H1 (cell line): ENCODE measurements around the gene LSM7. TPM values are rescaled to one million over a fixed set of nuclear protein-coding genes. Genes with fewer than 3 reads are reported as not detected.

Source experiments
- ASH2L ChIP-seq: fragments of 200-600, 300-600 bp; sonication (generic); IDR thresholded peaks from one replicate; pipeline ENCODE4 v1.7.1; 2017; ENCODE audit warnings: low read length
- CHD2 ChIP-seq: IDR thresholded peaks from 2 replicates; pipeline ENCODE4 v1.6.1; 2012; ENCODE audit warnings: low read length, improper control_type of control experiment
- CHD7 ChIP-seq: fragments of 300-600 bp; sonication (generic); IDR thresholded peaks from 2 replicates; pipeline ENCODE4 v1.7.1; 2012; ENCODE audit warnings: low read length, moderate library complexity, mild to moderate bottlenecking, inconsistent platforms; ENCODE audit not compliant: insufficient replicate concordance
- EZH2 ChIP-seq: fragments of 200-600 bp; sonication (generic); IDR thresholded peaks from 2 replicates; pipeline ENCODE4 v1.7.1; 2012; ENCODE audit warnings: low read depth, mild to moderate bottlenecking, moderate library complexity, low read length, inconsistent platforms; ENCODE audit not compliant: severe bottlenecking
- KDM1A ChIP-seq: fragments of 200-600, 300-600 bp; sonication (generic); IDR thresholded peaks from 2 replicates; pipeline ENCODE4 v1.7.1; 2016; ENCODE audit warnings: mild to moderate bottlenecking, low read length, borderline replicate concordance
- KDM5A ChIP-seq: fragments of 200-600 bp; IDR thresholded peaks from 2 replicates; pipeline ENCODE4 v1.7.1; 2012; ENCODE audit warnings: mild to moderate bottlenecking, low read length, inconsistent platforms, mixed read lengths
- POLR2A ChIP-seq, 2 experiments: IDR thresholded peaks; 1 replicate in 1 of 2; 2 replicates in 1 of 2; pipeline ENCODE4 v1.6.1; 2011; ENCODE audit warnings: low read depth in 2 of 2, low read length in 2 of 2, mild to moderate bottlenecking in 2 of 2; ENCODE audit errors: control extremely low read depth in 1 of 2
- RXRA ChIP-seq: IDR thresholded peaks from 2 replicates; pipeline ENCODE4 v1.6.1; 2011; ENCODE audit warnings: low read depth, mild to moderate bottlenecking, low read length, moderate library complexity; ENCODE audit not compliant: insufficient read depth
- SIN3A ChIP-seq, 2 experiments: IDR thresholded peaks in 1 of 2; conservative IDR thresholded peaks in 1 of 2; 2 replicates each; pipeline ENCODE4 v1.6.1; 2011 to 2012; ENCODE audit warnings: low read length in 2 of 2, improper control_type of control experiment in 1 of 2, low read depth in 1 of 2, mild to moderate bottlenecking in 1 of 2
- TEAD4 ChIP-seq: IDR thresholded peaks from 2 replicates; pipeline ENCODE4 v1.6.1; 2012; ENCODE audit warnings: low read depth, low read length, inconsistent platforms, mixed read lengths
- polyA plus RNA-seq, 7 experiments: library from polyadenylated mRNA; depleted of rRNA in 3 of 7; stranded (reverse) in 5 of 7; unstranded in 2 of 7; fragments of >200 nt in 5 of 7; fragments of 200-250 nt in 2 of 7; gene quantifications; 1 replicate in 5 of 7; 2 replicates in 1 of 7; 4 replicates in 1 of 7; pipeline versions ENCODE4 v1.2.1 to v1.2.3, GENCODE V29; 2011 to 2013; ENCODE audit warnings: missing spikeins in 2 of 7, mixed read lengths in 2 of 7
- total RNA-seq: library from RNA; stranded (reverse); fragmentation: NEBNext Ultra II Directional; extraction: Animal tissue kit (Norgen Biotek cat#: 25700); gene quantifications from 2 replicates; pipeline ENCODE4 v1.2.1, GENCODE V29; 2021
- TF ChIP-seq, protein P1 (sequence below): IDR thresholded peaks from 2 replicates; pipeline ENCODE4 v1.6.1; 2011; ENCODE audit warnings: low read length, improper control_type of control experiment

Gene LSM7
- total and polyA plus RNA-seq, 2 of the 8 experiments (the other 6 are each of a cell fraction or from before 2014, with no cell fraction given), result 228 to 1,335 TPM

DNA sequence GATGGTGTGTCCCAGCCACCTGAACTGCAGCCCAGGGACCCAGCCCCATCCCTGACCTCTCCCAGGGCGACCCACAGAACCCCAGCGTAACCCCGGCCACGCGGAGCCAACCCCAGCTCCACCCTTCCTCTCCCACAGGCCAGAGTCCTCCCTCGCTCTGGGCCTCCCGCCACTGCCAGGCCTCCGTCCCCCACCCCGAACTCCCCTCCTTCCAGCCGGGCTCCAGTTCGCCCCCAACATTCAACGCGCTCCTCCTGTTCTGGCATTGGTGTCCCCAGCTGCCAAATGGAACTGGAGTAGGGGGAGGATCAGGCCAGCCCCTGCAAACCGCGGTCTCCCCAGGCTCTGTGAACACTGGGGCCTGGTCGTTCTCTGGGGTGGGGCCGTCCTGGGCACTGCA is 27.9 kb downstream of the LSM7 start (continued):
- TF ChIP-seq CHD7, result no peak
- TF ChIP-seq, protein P1, sequence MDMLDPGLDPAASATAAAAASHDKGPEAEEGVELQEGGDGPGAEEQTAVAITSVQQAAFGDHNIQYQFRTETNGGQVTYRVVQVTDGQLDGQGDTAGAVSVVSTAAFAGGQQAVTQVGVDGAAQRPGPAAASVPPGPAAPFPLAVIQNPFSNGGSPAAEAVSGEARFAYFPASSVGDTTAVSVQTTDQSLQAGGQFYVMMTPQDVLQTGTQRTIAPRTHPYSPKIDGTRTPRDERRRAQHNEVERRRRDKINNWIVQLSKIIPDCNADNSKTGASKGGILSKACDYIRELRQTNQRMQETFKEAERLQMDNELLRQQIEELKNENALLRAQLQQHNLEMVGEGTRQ, result no peak
- TF ChIP-seq ASH2L, result no peak
- no peak for TF ChIP-seq KDM1A
- no peak for TF ChIP-seq EZH2
- no peak for TF ChIP-seq CHD2
- no peak for TF ChIP-seq SIN3A (conservative IDR thresholded peaks at IDR 0.05 in 1 of 2, IDR thresholded peaks at IDR 0.05 in 1 of 2; ENCODE audit: low read depth in 1 of 2, low read length in 2 of 2)
- TF ChIP-seq KDM5A, result no peak
- TF ChIP-seq TEAD4, result no peak
- TF ChIP-seq POLR2A (IDR thresholded peaks at IDR 0.05; ENCODE audit: control extremely low read depth in 1 of 2, low read depth in 2 of 2, low read length in 2 of 2), result no peak
- no peak for TF ChIP-seq RXRA
- TF ChIP-seq, all 59 proteins: peak for 0
